ENCODE data around the gene KIF2A.

The KIF2A gene

DNA sequence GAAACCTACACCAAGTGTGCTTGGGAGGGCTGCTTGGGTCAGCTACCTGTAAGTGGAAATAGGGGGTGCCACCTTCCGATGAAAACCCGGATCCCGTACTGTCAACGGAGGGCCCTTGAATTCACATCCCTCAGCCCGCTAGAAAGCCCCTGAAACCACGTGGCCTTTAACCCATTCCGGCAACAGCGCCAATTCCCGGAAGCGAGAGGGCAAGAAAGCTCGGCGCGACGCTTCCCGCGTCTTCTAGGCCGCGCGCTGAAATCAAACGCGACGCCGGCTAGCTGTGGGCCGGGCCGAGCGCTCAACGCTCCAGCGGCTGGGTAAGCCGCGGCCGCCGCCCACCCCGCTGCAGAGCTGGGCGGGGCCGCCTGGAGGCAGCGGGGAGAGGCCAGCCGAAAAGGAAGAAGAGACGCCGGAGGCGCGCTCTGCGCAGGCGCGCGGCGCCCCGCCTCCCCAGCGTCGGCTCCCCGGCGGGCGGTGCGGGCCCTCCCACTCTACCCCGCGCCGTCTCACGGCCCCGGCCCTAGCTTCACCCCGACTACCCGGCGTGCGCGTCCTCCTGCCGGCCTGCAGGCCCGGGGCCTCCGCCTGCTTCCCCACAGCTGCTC lies at the start of gene KIF2A:
Gene KIF2A (plus strand): TSS at position 492 of the 608 bp plus-strand sequence. CDS start 267 bp downstream, outside the sequence.
- TF ChIP-seq, protein P1, sequence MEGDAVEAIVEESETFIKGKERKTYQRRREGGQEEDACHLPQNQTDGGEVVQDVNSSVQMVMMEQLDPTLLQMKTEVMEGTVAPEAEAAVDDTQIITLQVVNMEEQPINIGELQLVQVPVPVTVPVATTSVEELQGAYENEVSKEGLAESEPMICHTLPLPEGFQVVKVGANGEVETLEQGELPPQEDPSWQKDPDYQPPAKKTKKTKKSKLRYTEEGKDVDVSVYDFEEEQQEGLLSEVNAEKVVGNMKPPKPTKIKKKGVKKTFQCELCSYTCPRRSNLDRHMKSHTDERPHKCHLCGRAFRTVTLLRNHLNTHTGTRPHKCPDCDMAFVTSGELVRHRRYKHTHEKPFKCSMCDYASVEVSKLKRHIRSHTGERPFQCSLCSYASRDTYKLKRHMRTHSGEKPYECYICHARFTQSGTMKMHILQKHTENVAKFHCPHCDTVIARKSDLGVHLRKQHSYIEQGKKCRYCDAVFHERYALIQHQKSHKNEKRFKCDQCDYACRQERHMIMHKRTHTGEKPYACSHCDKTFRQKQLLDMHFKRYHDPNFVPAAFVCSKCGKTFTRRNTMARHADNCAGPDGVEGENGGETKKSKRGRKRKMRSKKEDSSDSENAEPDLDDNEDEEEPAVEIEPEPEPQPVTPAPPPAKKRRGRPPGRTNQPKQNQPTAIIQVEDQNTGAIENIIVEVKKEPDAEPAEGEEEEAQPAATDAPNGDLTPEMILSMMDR (IDR thresholded peaks at IDR 0.05; ENCODE audit: low read depth, low read length) = 0 out of 2 replicates have a peak, but pooled peaks have one; percentile 3
- peaks cover 7% of the 10 kb centered on the region for H3K36me3 ChIP-seq
- peak; percentile 91 for DNase-seq
- H3K27me3 ChIP-seq (ENCODE audit: insufficient read depth, low read depth, severe bottlenecking) = no peaks in the 10 kb centered on the region
- H3K9me3 ChIP-seq (ENCODE audit: severe bottlenecking) = no peaks in the 10 kb centered on the region
- peak within 1 kb of the TSS; percentile 78 for H3K4me3 ChIP-seq (ENCODE audit: low read depth, low read length)
- H3K27ac ChIP-seq = peak within 1 kb of the TSS; percentile 89

DNA sequence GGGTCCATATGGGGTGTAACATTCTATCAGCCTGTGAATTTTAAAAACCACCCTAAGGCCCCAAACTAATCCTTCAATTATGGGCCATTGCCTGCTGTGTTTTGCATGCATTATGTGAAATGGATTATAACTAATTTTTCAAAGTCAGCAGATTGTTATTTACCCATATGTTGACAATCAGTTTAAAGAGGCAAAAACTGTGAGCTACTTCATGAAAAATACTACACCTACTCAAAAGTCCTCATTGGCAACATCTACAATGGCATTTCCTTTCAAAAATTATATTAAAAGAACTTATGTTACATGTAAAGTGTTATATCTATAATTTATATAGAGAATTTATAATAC lies 49.0 kb upstream of the KIF2A start:
- H3K36me3 ChIP-seq = no peaks in the 10 kb centered on the region
- H3K4me3 ChIP-seq (ENCODE audit: low read depth, low read length) = no peak overlapping the region
- no peak for DNase-seq
- no peaks in the 10 kb centered on the region for H3K27me3 ChIP-seq (ENCODE audit: insufficient read depth, low read depth, severe bottlenecking)
- TF ChIP-seq, protein P1 (IDR thresholded peaks at IDR 0.05; ENCODE audit: low read depth, low read length) = no peak
- H3K27ac ChIP-seq = no peak overlapping the region
- H3K9me3 ChIP-seq (ENCODE audit: severe bottlenecking) = no peaks in the 10 kb centered on the region

DNA sequence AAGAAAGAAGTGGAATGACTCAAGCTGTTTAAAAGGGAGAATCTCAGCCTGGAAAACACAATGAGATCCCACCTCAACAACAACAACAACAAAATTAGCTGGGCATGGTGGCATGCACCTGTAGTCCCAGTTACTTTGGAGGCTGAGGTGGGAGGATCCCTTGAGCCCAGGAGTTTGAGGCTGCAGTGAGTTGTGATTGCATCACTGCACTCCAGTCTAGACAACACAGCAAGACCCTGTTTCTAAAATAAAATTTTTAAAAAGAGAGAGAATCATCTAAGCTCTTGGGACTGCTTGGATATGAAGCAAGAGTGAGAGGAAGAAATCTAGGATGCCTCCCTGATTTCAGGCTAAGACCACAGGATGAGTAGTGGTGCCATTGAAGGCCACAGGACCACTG lies 47.4 kb upstream of the KIF2A start:
- no peak for DNase-seq
- no peak overlapping the region for H3K27ac ChIP-seq
- TF ChIP-seq, protein P1 (IDR thresholded peaks at IDR 0.05; ENCODE audit: low read depth, low read length) = no peak

DNA sequence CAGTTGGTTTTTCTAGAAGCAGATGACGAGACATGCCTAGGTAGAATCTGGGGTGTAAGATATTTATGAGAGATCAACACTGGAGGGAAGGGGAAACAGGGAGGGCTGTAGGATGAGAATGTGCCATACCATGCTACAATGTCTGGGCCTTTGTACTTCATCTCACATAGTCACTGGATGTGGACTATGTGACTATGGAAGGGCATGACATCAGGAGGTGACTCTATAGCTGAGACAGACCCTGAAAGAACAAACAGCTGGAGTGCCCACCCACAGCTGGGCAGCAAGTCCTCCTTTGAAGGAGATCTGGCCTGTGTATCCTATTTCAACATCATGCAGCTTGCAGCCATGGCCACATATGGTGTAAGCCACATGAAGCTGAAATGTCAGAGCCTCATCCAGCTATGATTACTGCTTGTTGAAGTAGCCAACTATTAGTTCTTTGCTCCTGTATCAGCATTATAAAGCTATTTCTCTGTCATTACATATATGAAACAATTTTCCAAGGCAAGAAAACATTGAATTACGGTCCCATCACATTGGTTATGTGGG lies 46.2 kb upstream of the KIF2A start:
- Histone ChIP-seq H3K4me3 (ENCODE audit: low read depth, low read length) (no peak overlapping the region), H3K27ac (no peak overlapping the region), H3K9me3 (ENCODE audit: severe bottlenecking) (no peaks in the 10 kb centered on the region), H3K27me3 (ENCODE audit: insufficient read depth, low read depth, severe bottlenecking) (no peaks in the 10 kb centered on the region), H3K36me3 (no peaks in the 10 kb centered on the region)
- TF ChIP-seq, protein P1 (IDR thresholded peaks at IDR 0.05; ENCODE audit: low read depth, low read length) = no peak
- DNase-seq = no peak

More for the DNA sequence above, 47.4 kb upstream of the KIF2A start:
- Histone ChIP-seq H3K4me3 (ENCODE audit: low read depth, low read length) (no peak overlapping the region), H3K27me3 (ENCODE audit: insufficient read depth, low read depth, severe bottlenecking) (no peaks in the 10 kb centered on the region), H3K36me3 (no peaks in the 10 kb centered on the region), H3K9me3 (ENCODE audit: severe bottlenecking) (no peaks in the 10 kb centered on the region)

DNA sequence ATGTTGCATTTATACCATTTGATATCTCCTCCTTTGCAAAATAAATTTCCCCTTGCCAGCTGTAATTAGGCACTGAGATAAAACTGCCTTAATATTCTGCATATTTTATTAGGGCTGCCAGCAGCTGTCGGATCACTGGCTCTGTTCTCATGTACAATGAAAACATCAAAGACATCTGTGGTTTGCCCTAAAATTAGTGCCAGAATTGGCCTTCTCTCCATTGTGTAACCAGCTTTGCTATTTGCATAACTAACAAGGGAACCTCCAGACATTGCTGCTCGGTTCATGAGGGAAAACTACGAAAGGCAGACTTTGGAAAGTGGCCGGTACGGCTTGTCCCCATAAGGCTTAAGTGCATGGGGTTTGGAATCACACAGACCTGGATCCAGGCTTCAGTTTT lies 45.5 kb upstream of the KIF2A start:
- no peak overlapping the region for H3K4me3 ChIP-seq (ENCODE audit: low read depth, low read length)
- no peak for DNase-seq
- no peaks in the 10 kb centered on the region for H3K9me3 ChIP-seq (ENCODE audit: severe bottlenecking)
- no peaks in the 10 kb centered on the region for H3K27me3 ChIP-seq (ENCODE audit: insufficient read depth, low read depth, severe bottlenecking)
- no peak overlapping the region for H3K27ac ChIP-seq
- H3K36me3 ChIP-seq = no peaks in the 10 kb centered on the region
- TF ChIP-seq, protein P1 (IDR thresholded peaks at IDR 0.05; ENCODE audit: low read depth, low read length) = no peak

DNA sequence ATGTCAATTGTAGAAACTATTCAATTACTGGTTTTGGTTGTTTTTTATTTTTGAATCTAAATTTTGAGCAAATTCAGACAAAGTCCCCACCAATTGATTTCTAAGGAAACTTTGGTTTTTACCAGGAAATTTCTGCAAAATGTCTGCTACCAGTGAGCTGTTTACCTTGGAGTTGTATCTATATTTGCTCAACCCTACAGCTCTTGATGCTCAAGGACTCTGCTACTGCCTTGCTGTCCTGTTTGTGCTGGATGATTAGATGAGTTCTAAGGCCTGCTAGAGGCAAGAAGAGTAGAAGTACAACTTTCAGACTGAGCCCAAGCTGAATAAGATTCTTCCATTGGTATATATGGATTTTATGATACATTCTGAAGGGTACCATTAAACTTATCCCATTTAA lies 42.6 kb upstream of the KIF2A start:
- Histone ChIP-seq H3K27me3 (ENCODE audit: insufficient read depth, low read depth, severe bottlenecking) (no peaks in the 10 kb centered on the region), H3K4me3 (ENCODE audit: low read depth, low read length) (no peak overlapping the region), H3K27ac (no peak overlapping the region), H3K36me3 (no peaks in the 10 kb centered on the region), H3K9me3 (ENCODE audit: severe bottlenecking) (no peaks in the 10 kb centered on the region)
- no peak for DNase-seq
- TF ChIP-seq, protein P1 (IDR thresholded peaks at IDR 0.05; ENCODE audit: low read depth, low read length) = no peak

Measured in WERI-Rb-1 (cell line).